Measurements from ENCODE around the gene OR1F1.

DNA sequence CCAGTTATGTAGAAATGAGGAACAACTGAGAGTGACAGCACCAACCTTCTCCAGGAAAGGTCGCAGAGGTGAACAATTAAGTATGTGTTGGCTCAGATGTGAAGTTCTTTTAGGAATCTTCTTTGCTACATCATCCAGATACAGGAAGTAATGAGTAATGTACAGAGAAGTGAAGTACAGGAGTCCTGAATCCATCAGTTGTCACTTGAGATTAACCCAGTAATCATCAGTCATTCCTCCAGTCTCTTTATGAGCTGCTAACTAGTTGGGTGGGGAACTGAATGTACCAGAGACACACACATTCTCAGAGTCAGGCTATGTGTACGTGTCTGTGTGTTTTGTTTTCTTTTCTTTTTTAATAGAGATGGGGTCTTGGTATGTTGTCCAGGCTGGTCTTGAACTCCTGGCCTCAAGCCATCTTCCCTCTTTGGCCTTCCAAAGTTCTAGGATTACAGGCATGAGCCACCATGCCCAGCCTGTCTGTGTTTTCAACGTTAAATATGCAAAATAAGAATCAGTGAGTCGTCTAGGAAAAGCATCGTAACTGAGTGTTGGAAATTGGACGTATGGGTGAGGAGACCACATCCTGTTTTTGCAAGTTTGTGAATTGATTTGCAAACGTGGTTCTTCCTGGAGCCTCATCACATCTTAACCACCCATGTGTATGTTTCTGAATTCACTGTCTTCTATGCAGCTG is 27.0 kb downstream of the OR1F1 start:
- TF ChIP-seq, protein P1, sequence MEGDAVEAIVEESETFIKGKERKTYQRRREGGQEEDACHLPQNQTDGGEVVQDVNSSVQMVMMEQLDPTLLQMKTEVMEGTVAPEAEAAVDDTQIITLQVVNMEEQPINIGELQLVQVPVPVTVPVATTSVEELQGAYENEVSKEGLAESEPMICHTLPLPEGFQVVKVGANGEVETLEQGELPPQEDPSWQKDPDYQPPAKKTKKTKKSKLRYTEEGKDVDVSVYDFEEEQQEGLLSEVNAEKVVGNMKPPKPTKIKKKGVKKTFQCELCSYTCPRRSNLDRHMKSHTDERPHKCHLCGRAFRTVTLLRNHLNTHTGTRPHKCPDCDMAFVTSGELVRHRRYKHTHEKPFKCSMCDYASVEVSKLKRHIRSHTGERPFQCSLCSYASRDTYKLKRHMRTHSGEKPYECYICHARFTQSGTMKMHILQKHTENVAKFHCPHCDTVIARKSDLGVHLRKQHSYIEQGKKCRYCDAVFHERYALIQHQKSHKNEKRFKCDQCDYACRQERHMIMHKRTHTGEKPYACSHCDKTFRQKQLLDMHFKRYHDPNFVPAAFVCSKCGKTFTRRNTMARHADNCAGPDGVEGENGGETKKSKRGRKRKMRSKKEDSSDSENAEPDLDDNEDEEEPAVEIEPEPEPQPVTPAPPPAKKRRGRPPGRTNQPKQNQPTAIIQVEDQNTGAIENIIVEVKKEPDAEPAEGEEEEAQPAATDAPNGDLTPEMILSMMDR (IDR thresholded peaks at IDR 0.05) = no peak
- no peak for TF ChIP-seq POLR2AphosphoS5 (IDR thresholded peaks at IDR 0.05)
- no peak for TF ChIP-seq POLR2A (IDR thresholded peaks at IDR 0.05; ENCODE audit: low read depth)

All from esophagus muscularis mucosa (tissue), 3 donors.